Left lung (tissue), 14 donors: ENCODE results near the gene RAC2. TPM values are rescaled to one million over a fixed set of nuclear protein-coding genes. Genes with fewer than 3 reads are reported as not detected.

ENCODE experiments used
- ATAC-seq: fragments of 200-7000 bp; cut with Tn5 transposase; one replicate; pipeline ENCODE4 v1.9.1; 2020; ENCODE audit warnings: moderate library complexity
- DNase-seq, 4 donors: peaks; one replicate each; pipeline ENCODE4 v3.0.0-alpha.2; 2013 to 2020
- H3K27ac ChIP-seq, 2 donors: fragments of 200-600 bp; sonication (generic) in 1 of 2; one replicate each; pipeline versions ENCODE4 v1.5.0 to v1.8.0; 2020 to 2021
- H3K27me3 ChIP-seq, 2 donors: fragments of 200-600 bp; sonication (generic) in 1 of 2; one replicate each; pipeline versions ENCODE4 v1.5.0 to v1.8.0; 2020 to 2021
- H3K36me3 ChIP-seq, 2 donors: fragments of 200-600 bp; sonication (generic) in 1 of 2; one replicate each; pipeline versions ENCODE4 v1.5.0 to v1.8.0; 2020 to 2021
- H3K4me1 ChIP-seq, 2 donors: fragments of 200-600 bp; one replicate each; pipeline ENCODE4 v1.8.0; 2021
- H3K4me3 ChIP-seq, 2 donors: fragments of 200-600 bp; sonication (generic) in 1 of 2; one replicate each; pipeline versions ENCODE4 v1.5.0 to v1.8.0; 2020 to 2021; ENCODE audit warnings: mild to moderate bottlenecking in 1 of 2
- H3K9me3 ChIP-seq, 2 donors: fragments of 200-600 bp; sonication (generic) in 1 of 2; one replicate each; pipeline versions ENCODE4 v1.5.0 to v1.8.0; 2020 to 2021
- intact Hi-C, 2 donors: fragments of 100-400 bp; cut with DNase I; formaldehyde crosslinking; loops; one replicate each; pipeline versions ENCODE4 v1.11.2 to v1.14.2; 2022
- long read RNA-seq, 12 donors: library from polyadenylated mRNA in 2 of 12; unstranded in 2 of 12; transcript quantifications; one replicate each; pipeline ENCODE4 v2.0.0 and lab custom pipeline, GENCODE V29; 2019 to 2026
- polyA plus RNA-seq, 6 donors: library from polyadenylated mRNA; unstranded; fragments of 120-200 nt; gene quantifications; one replicate each; pipeline ENCODE4 v1.2.1, GENCODE V29; 2013; ENCODE audit not compliant: insufficient read length in 6 of 6
- total RNA-seq, 2 donors: library from RNA; stranded (reverse); fragmentation: NEBNext Ultra II Directional; extraction: Animal tissue kit (Norgen Biotek cat#: 25700); gene quantifications; one replicate each; pipeline ENCODE4 v1.2.1, GENCODE V29; 2021
- TF ChIP-seq, protein P1 (sequence below), 2 donors: fragments of 200-600 bp; sonication (generic) in 1 of 2; IDR thresholded peaks; one replicate each; pipeline versions ENCODE4 v1.5.0 to v1.8.0; 2021; ENCODE audit warnings: antibody characterized with exemption in 2 of 2
- donor health status: DM: no; HTN: yes; CAD: no.
- donor health status: DM: no; HTN: no; CAD: no.

Gene RAC2
- total RNA-seq, result 10 to 100 TPM; 40.9 to 77.2 TPM
- 10 to 100 TPM in 2 of 6 donors, 1 to 10 TPM in 4; 6.7 to 11.2 (median 8.7) TPM for polyA plus RNA-seq
- long read RNA-seq, donor 1, transcript RAC2-201 (7 exons, 1,482 nt), result major isoform, 7 of 7 reads
- long read RNA-seq, donor 1, partial matches to known transcripts, result 0 of 7 reads
- long read RNA-seq, donor 1, other reads (novel, unspliced or antisense), result 0 of 7 reads
- long read RNA-seq, donor 2, transcript RAC2-201 (7 exons, 1,482 nt), result major isoform, 5 of 6 reads
- long read RNA-seq, donor 2, partial matches to known transcripts, result 0 of 6 reads
- long read RNA-seq, donor 2, other reads (novel, unspliced or antisense), result 0 of 6 reads
- long read RNA-seq, donor 3, transcript RAC2-201 (7 exons, 1,482 nt), result major isoform, 6 of 6 reads
- long read RNA-seq, donor 3, partial matches to known transcripts, result 0 of 6 reads
- long read RNA-seq, donor 3, other reads (novel, unspliced or antisense), result 0 of 6 reads
- long read RNA-seq, donor 4, transcript RAC2-201 (7 exons, 1,482 nt), result major isoform, 24 of 31 reads
- long read RNA-seq, donor 4, partial matches to known transcripts, result 0 of 31 reads
- long read RNA-seq, donor 4, other reads (novel, unspliced or antisense), result 7 of 31 reads
- long read RNA-seq, donor 5, partial matches to known transcripts, result 0 of 3 reads
- long read RNA-seq, donor 5, other reads (novel, unspliced or antisense), result 0 of 3 reads
- long read RNA-seq, donor 6, partial matches to known transcripts, result 0 of 2 reads
- long read RNA-seq, donor 6, other reads (novel, unspliced or antisense), result 0 of 2 reads
- long read RNA-seq, donor 7, partial matches to known transcripts, result 0 of 1 reads
- long read RNA-seq, donor 7, other reads (novel, unspliced or antisense), result 0 of 1 reads
- long read RNA-seq, donor 8, partial matches to known transcripts, result 0 of 3 reads
- long read RNA-seq, donor 8, other reads (novel, unspliced or antisense), result 0 of 3 reads
- long read RNA-seq, donor 9, result 0 reads
- long read RNA-seq, donor 10, transcript RAC2-201 (7 exons, 1,482 nt), result major isoform, 58 of 68 reads
- long read RNA-seq, donor 10, partial matches to known transcripts, result 2 of 68 reads
- long read RNA-seq, donor 10, other reads (novel, unspliced or antisense), result 8 of 68 reads
- long read RNA-seq, donor 11, result 0 reads
- long read RNA-seq, donor 12, transcript RAC2-201 (7 exons, 1,482 nt), result major isoform, 5 of 5 reads
- long read RNA-seq, donor 12, partial matches to known transcripts, result 0 of 5 reads
- long read RNA-seq, donor 12, other reads (novel, unspliced or antisense), result 0 of 5 reads

DNA sequence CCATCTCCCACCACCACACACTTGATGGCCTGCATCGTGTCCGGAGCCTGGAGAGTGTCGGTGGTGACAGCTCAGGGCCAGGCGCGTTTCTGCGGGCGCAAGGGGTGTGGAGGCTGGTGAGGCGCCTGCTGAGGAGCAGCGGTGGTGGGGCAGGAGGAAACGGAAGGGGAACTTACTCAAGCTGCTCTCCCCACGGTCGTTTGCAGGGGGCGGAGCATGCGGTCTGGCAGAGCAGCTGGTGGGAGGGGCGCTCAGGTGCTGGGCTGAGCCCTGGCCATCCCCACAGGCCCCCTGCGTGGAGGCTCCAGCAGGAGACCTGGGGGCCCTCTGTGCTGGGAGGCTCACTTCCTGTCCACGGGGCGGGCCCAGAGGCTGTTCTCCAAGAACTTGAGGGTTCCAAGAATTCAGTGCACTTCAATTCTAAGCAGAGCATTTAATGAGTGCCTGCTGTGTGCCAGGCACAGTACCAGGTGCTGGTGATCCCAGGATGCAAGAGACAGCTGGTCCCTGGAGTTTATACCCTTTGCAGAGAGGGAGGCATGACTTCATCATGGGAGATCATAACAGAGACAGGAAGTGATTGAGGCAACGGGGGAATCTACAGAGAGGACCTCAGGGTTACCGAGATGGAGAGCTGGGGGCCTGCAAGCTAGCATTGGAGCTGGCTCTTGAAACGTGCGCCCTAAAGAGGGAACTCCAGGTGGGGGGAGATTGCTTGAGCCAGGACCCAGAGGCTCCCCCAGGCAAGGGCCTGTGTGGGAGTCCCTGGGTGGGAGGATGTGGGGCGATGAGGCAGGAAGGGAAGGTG lies at the start of gene RAC2:
TSS of gene RAC2 (minus strand) at position 156 of the 808 bp plus-strand sequence. CDS start at position 35, 121 bp downstream.
- ATAC-seq (peak; percentile 81), DNase-seq (peak in 3 of 4 donors; percentile 48 to 96 (median 90))
- Histone ChIP-seq H3K9me3 (no peaks in the 10 kb centered on the region), H3K27me3 (peaks cover 0 to 64% of the 10 kb centered on the region in 2 donors), H3K4me1 (peaks cover 0 to 66% of the 10 kb centered on the region in 2 donors), H3K27ac (peak within 1 kb of the TSS; percentile 70 to 95), H3K4me3 (peak within 1 kb of the TSS; percentile 24 to 67), H3K36me3 (peaks cover 0 to 11% of the 10 kb centered on the region in 2 donors)
- intact Hi-C loops, result no loop called here
- TF ChIP-seq, protein P1, sequence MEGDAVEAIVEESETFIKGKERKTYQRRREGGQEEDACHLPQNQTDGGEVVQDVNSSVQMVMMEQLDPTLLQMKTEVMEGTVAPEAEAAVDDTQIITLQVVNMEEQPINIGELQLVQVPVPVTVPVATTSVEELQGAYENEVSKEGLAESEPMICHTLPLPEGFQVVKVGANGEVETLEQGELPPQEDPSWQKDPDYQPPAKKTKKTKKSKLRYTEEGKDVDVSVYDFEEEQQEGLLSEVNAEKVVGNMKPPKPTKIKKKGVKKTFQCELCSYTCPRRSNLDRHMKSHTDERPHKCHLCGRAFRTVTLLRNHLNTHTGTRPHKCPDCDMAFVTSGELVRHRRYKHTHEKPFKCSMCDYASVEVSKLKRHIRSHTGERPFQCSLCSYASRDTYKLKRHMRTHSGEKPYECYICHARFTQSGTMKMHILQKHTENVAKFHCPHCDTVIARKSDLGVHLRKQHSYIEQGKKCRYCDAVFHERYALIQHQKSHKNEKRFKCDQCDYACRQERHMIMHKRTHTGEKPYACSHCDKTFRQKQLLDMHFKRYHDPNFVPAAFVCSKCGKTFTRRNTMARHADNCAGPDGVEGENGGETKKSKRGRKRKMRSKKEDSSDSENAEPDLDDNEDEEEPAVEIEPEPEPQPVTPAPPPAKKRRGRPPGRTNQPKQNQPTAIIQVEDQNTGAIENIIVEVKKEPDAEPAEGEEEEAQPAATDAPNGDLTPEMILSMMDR (IDR thresholded peaks at IDR 0.05), result no peak

DNA sequence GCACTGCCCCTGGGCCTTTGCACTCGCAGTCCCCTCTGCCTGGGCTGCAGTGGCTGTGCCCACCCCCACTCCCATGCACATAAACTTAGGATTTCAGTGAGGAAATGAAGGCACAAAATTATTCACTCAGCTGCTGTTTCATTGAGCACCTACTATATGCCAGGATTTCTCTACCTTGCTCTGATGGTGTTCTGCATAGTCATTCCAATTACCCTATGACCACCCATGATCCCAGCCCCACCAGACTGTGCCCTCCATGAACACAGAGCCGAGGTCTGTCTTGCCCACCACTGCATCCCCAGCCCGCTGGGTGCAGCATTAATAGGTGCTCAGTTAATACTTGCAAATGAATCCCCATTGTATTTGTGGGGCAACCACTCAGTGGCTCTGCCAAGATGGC lies 49.1 kb upstream of the RAC2 start:
- intact Hi-C loops, result no loop called here
- H3K9me3 ChIP-seq, result no peaks in the 10 kb centered on the region

DNA sequence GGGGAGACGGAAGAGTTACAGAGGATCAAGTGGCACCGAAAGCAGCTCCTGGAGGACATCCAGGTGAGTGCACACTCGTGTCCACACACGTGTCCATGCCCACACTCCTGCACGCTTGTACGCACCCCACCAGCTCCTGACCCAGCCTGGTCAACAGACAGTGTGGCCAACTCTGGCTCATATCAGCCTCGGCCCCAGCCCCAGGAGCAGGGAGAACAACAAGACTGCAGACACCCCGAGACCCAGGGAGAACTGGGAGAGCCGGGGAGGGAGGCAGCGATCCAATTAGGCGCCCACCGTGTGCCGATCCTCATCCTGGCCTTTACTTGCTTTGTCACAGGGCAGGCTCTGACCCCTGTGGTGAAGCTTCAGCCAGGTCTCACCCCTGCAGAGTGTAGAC lies 48.6 kb upstream of the RAC2 start:
- Histone ChIP-seq H3K9me3 (no peaks in the 10 kb centered on the region), H3K27me3 (no peaks in the 10 kb centered on the region), H3K36me3 (peaks cover 0 to 94% of the 10 kb centered on the region in 2 donors), H3K4me1 (peaks cover 0 to 80% of the 10 kb centered on the region in 2 donors), H3K4me3 (no peak overlapping the region), H3K27ac (no peak overlapping the region)
- TF ChIP-seq, protein P1 (IDR thresholded peaks at IDR 0.05), result no peak
- DNase-seq (peak in 1 of 4 donors; percentile 60), ATAC-seq (no peak)
- intact Hi-C loops, result no loop called here

More for the DNA sequence above, 49.1 kb upstream of the RAC2 start:
- H3K4me1 ChIP-seq, result peaks cover 0 to 82% of the 10 kb centered on the region in 2 donors
- no peak overlapping the region for H3K27ac ChIP-seq
- TF ChIP-seq, protein P1 (IDR thresholded peaks at IDR 0.05), result no peak
- DNase-seq, result no peak
- H3K4me3 ChIP-seq, result no peak overlapping the region
- ATAC-seq, result no peak
- H3K36me3 ChIP-seq, result peaks cover 0 to 94% of the 10 kb centered on the region in 2 donors
- H3K27me3 ChIP-seq, result no peaks in the 10 kb centered on the region

DNA sequence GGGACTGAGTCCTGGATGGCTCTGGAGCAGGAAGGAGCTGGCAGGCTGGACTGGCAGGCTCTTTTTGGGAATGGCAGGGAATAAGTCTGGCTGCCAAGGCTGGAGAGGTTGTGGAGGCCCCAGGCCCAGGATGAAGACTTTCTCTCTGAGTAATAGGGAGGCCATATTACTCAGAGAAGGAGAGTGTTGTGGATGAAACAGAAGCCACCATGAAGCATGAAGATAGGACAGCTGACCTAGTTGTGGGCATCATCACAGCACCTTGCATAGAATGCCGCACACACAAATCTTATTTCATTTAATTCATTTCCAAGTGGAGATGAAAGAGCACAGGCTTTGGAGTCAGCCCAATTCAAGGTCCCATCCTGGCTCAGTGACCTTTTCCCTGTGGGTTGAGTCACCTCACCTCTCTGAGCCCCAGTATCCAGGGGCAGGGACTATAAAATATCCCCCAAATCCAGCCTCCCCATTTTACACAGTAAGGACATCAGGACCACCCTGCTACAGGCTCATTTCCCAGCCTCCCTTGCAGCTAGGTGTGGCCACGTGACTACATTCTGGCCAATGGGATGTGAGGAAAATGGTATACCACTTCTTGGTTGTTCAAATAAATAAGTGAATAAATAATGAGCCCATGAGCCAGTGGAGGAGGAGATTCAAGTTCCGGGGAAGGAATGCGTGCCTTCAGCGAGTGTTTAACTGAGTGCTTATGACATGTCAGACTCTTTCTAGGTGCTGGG lies 47.7 kb upstream of the RAC2 start:
- Histone ChIP-seq H3K9me3 (no peaks in the 10 kb centered on the region), H3K4me3 (no peak overlapping the region), H3K4me1 (peaks cover 0 to 83% of the 10 kb centered on the region in 2 donors), H3K27ac (no peak overlapping the region), H3K36me3 (peaks cover 0 to 93% of the 10 kb centered on the region in 2 donors), H3K27me3 (no peaks in the 10 kb centered on the region)
- TF ChIP-seq, protein P1 (IDR thresholded peaks at IDR 0.05), result no peak
- intact Hi-C loops, result no loop called here
- no peak for ATAC-seq
- peak in 1 of 4 donors; percentile 14 for DNase-seq
